ENCODE results near the gene C17orf113. TPM values are rescaled to one million over a fixed set of nuclear protein-coding genes. Genes with fewer than 3 reads are reported as not detected.

Gene C17orf113
- total and polyA plus RNA-seq, 4 donors: 0.12 to 0.17 (median 0.14) TPM; not detected in 1

DNA sequence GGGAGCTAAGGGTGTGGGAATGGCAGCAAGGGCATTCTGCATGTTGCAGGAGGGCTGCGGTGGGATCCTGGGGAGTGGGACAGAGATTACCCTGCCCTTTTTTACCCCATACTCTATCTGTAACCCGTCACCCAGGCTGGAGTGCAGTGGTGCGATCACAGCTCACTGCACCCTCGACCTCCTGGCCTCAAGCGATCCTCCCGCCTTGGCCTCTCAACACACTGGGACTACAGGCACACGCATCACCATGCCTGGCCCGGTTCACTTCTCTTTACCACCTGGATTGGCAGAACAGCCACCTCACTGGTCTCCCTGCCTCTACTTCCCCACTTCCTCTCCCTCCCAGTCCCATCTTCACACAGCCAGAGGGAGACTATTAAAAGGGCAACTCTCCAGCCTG, 38.3 kb upstream of the C17orf113 start:
- WGBS: 89% methylated on average over 8 of the region's 8 CpGs
- H3K4me3 ChIP-seq (ENCODE audit: low read depth in 1 of 3, low read length in 3 of 3): no peak overlapping the region
- H3K4me1 ChIP-seq (ENCODE audit: control insufficient read depth in 4 of 4, insufficient read depth in 4 of 4, low read length in 3 of 4): peaks cover 2 to 17% (median 10%) of the 10 kb centered on the region in 4 donors
- H3K36me3 ChIP-seq (ENCODE audit: control insufficient read depth in 4 of 4, insufficient read depth in 3 of 4, low read depth in 1 of 4, low read length in 3 of 4): no peaks in the 10 kb centered on the region
- no peaks in the 10 kb centered on the region for H3K27me3 ChIP-seq (ENCODE audit: control insufficient read depth in 4 of 4, insufficient read depth in 4 of 4, low read length in 3 of 4)
- no peak overlapping the region for H3K9ac ChIP-seq (ENCODE audit: low read depth in 1 of 2, low read length in 2 of 2)
- no peak for DNase-seq (ENCODE audit: low spot score)
- no peaks in the 10 kb centered on the region for H3K9me3 ChIP-seq (ENCODE audit: control insufficient read depth in 4 of 4, low read length in 3 of 4)
- H3K27ac ChIP-seq (ENCODE audit: low read depth in 1 of 2, low read length in 2 of 2): no peak overlapping the region
- no peak for TF ChIP-seq RXRA (IDR thresholded peaks at IDR 0.05)
- no peak for TF ChIP-seq GABPA (IDR thresholded peaks at IDR 0.05 in 1 of 2, conservative IDR thresholded peaks at IDR 0.05 in 1 of 2)
- TF ChIP-seq FOXA1 (IDR thresholded peaks at IDR 0.05): no peak
- no peak for TF ChIP-seq RAD21 (IDR thresholded peaks at IDR 0.05)
- no peak for TF ChIP-seq FOXA2 (IDR thresholded peaks at IDR 0.05)
- no peak for TF ChIP-seq HNF4A (conservative IDR thresholded peaks at IDR 0.05)
- TF ChIP-seq JUND (IDR thresholded peaks at IDR 0.05): no peak
- no peak for TF ChIP-seq HNF4G (IDR thresholded peaks at IDR 0.05)
- TF ChIP-seq EGR1 (IDR thresholded peaks at IDR 0.05; ENCODE audit: low read depth in 2 of 2): no peak
- TF ChIP-seq MAX (IDR thresholded peaks at IDR 0.05): no peak
- TF ChIP-seq REST (IDR thresholded peaks at IDR 0.05): no peak
- TF ChIP-seq, protein P1, sequence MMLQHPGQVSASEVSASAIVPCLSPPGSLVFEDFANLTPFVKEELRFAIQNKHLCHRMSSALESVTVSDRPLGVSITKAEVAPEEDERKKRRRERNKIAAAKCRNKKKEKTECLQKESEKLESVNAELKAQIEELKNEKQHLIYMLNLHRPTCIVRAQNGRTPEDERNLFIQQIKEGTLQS (IDR thresholded peaks at IDR 0.05): no peak
- no peak for TF ChIP-seq SP1 (IDR thresholded peaks at IDR 0.05)
- TF ChIP-seq NR2F2 (IDR thresholded peaks at IDR 0.05): no peak
- TF ChIP-seq, protein P2, sequence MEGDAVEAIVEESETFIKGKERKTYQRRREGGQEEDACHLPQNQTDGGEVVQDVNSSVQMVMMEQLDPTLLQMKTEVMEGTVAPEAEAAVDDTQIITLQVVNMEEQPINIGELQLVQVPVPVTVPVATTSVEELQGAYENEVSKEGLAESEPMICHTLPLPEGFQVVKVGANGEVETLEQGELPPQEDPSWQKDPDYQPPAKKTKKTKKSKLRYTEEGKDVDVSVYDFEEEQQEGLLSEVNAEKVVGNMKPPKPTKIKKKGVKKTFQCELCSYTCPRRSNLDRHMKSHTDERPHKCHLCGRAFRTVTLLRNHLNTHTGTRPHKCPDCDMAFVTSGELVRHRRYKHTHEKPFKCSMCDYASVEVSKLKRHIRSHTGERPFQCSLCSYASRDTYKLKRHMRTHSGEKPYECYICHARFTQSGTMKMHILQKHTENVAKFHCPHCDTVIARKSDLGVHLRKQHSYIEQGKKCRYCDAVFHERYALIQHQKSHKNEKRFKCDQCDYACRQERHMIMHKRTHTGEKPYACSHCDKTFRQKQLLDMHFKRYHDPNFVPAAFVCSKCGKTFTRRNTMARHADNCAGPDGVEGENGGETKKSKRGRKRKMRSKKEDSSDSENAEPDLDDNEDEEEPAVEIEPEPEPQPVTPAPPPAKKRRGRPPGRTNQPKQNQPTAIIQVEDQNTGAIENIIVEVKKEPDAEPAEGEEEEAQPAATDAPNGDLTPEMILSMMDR (IDR thresholded peaks at IDR 0.05; ENCODE audit: low read depth, low read length, missing input control): no peak
- TF ChIP-seq YY1 (IDR thresholded peaks at IDR 0.05): no peak
- no peak for TF ChIP-seq TAF1 (conservative IDR thresholded peaks at IDR 0.05)
- no peak for TF ChIP-seq ZBTB33 (IDR thresholded peaks at IDR 0.05)

Measured in liver (tissue), 9 donors.